Effector memory CD4-positive, alpha-beta T cell (primary cell): ENCODE measurements around the gene HSPG2.
"Not testable (repeated sequence)": the region's sequence is repeated elsewhere in the genome, so short reads cannot be mapped to it uniquely, and the experiment has no call there.

Source experiments
- DNase-seq, 3 donors: peaks; one replicate each; pipeline ENCODE4 v3.0.0-alpha.2; 2020
- H3K27ac ChIP-seq: 2 replicates; pipeline ENCODE4 v1.7.0; 2013; ENCODE audit warnings: mild to moderate bottlenecking, low read length, moderate library complexity; ENCODE audit not compliant: insufficient read depth, poor library complexity, severe bottlenecking
- H3K27me3 ChIP-seq: replicated peaks from 2 replicates; pipeline ENCODE4 v1.7.0; 2013; ENCODE audit warnings: mild to moderate bottlenecking, low read length; ENCODE audit not compliant: insufficient read depth, control insufficient read depth, poor library complexity, severe bottlenecking
- H3K36me3 ChIP-seq: 2 replicates; pipeline ENCODE4 v1.7.0; 2013; ENCODE audit warnings: mild to moderate bottlenecking, low read length, moderate library complexity; ENCODE audit not compliant: control insufficient read depth, insufficient read depth
- H3K4me1 ChIP-seq: 2 replicates; pipeline ENCODE4 v1.7.0; 2013; ENCODE audit warnings: low read length, mild to moderate bottlenecking; ENCODE audit not compliant: control insufficient read depth, insufficient read depth, poor library complexity, severe bottlenecking
- H3K4me3 ChIP-seq: 2 replicates; pipeline ENCODE4 v1.7.0; 2013; ENCODE audit warnings: low read length, low read depth, mild to moderate bottlenecking; ENCODE audit not compliant: insufficient read depth, poor library complexity, severe bottlenecking
- H3K9me3 ChIP-seq: 2 replicates; pipeline ENCODE4 v1.7.0; 2013; ENCODE audit warnings: mild to moderate bottlenecking, low read length, moderate library complexity; ENCODE audit not compliant: control insufficient read depth

The HSPG2 gene

DNA sequence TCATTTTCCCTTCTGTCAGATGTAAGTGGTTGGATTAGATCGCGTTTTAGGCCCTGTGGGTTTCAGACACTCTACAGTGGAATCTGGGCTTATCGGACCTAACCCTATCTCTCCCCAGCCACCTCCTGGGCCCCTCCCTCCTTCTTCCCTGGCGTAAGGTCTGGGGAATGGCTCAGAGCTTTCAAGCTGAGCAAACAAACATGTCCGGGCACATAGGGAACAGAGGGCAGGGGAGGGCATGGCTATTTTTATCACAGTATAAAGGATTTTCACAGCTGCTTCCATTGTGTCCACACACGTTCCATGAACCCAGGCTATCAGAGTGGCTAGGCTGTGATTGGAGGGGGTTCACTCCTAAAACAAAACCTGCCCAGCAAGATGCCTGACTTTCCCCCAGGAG lies 37.6 kb upstream of the HSPG2 start:
- not testable (repeated sequence) for H3K4me1 ChIP-seq, H3K27ac ChIP-seq, DNase-seq, H3K9me3 ChIP-seq, H3K4me3 ChIP-seq, H3K36me3 ChIP-seq, H3K27me3 ChIP-seq

- not testable (repeated sequence) for H3K27me3 ChIP-seq
Observed at GRCh38 chr1:21973948-21974347, 36.8 kb upstream of the HSPG2 start.

GRCh38 chr1:21972973-21973441 lies 35.9 kb upstream of the HSPG2 start:
- not testable (repeated sequence) for H3K27me3 ChIP-seq, H3K27ac ChIP-seq, H3K4me1 ChIP-seq, H3K36me3 ChIP-seq, DNase-seq, H3K4me3 ChIP-seq, H3K9me3 ChIP-seq

More at GRCh38 chr1:21973948-21974347, 36.8 kb upstream of the HSPG2 start:
- not testable (repeated sequence) for H3K4me3 ChIP-seq, H3K4me1 ChIP-seq, H3K9me3 ChIP-seq, H3K27ac ChIP-seq, H3K36me3 ChIP-seq, DNase-seq

DNA sequence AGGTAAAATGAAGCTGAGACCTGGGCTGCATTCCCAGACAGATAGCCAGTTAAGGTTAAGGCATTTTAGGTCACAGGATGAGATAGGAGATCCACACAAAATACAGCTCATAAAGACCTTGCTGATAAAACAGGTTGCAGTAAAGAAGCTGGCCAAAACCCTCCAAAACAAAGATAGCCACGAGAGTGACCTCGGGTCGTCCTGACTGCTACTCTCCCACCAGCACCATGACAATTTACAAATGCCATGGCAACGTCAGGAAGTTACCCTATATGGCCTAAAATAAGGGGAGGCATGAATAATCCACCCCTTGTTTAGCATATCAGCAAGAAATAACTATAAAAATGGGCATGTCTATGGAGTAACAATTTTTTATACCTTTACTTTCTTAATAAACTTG lies 33.4 kb upstream of the HSPG2 start:
- not testable (repeated sequence) for H3K27ac ChIP-seq, H3K9me3 ChIP-seq, H3K36me3 ChIP-seq, DNase-seq, H3K27me3 ChIP-seq, H3K4me3 ChIP-seq, H3K4me1 ChIP-seq

GRCh38 chr1:21969066-21969465 lies 32.0 kb upstream of the HSPG2 start:
- H3K36me3 ChIP-seq, H3K27me3 ChIP-seq, H3K4me3 ChIP-seq, H3K4me1 ChIP-seq, H3K9me3 ChIP-seq, DNase-seq, H3K27ac ChIP-seq: not testable (repeated sequence)

GRCh38 chr1:21967216-21967615 lies 30.1 kb upstream of the HSPG2 start:
- H3K27me3 ChIP-seq, H3K9me3 ChIP-seq, H3K4me3 ChIP-seq, H3K36me3 ChIP-seq, DNase-seq, H3K27ac ChIP-seq, H3K4me1 ChIP-seq: not testable (repeated sequence)

DNA sequence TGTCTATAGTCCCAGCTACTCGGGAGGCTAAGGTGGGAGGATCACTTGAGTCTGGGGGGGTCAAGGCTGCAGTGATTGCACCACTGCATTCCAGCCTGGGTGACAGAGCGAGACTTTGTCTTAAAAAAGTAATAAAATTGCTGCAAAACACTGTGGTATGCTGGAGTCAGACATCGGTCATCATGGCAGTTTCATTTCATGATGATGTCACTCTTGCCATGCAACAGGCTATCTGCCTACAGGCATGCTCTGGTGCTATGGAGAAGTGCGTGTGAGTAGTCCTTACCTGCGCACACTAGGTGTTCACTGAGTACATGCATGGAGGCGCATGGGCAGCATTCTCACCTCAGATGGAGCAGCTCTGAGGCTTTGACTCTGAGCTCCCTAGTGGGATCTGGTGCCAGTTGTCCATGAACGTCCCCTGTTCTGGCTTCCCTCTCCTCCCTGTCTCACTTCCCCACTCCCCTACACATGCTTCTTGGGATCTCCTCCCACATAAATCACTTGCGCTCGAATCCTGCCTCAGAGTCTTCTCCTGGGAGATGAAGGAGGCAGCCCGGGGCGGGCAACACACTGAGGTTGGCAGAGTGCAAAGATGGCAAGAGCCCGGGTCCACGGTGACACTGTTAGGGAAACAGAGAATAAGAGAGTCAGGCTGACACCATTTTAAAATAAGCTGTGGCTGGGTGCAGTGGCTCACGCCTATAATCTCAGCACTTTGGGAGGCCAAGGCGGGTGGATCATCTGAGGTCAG lies 29.3 kb upstream of the HSPG2 start:
- H3K4me1 ChIP-seq, result no peaks in the 10 kb centered on the region
- DNase-seq, result no peak
- H3K9me3 ChIP-seq, result no peaks in the 10 kb centered on the region
- no peak overlapping the region for H3K4me3 ChIP-seq
- H3K36me3 ChIP-seq, result no peaks in the 10 kb centered on the region
- no peak overlapping the region for H3K27ac ChIP-seq
- H3K27me3 ChIP-seq, result no peaks in the 10 kb centered on the region

GRCh38 chr1:21963477-21964217 lies 26.5 kb upstream of the HSPG2 start:
- Histone ChIP-seq H3K27me3 (no peaks in the 10 kb centered on the region), H3K9me3 (no peaks in the 10 kb centered on the region), H3K27ac (no peak overlapping the region), H3K4me1 (no peaks in the 10 kb centered on the region), H3K36me3 (no peaks in the 10 kb centered on the region), H3K4me3 (no peak overlapping the region)
- DNase-seq, result peak; percentile 54 to 65 (median 62)

DNA sequence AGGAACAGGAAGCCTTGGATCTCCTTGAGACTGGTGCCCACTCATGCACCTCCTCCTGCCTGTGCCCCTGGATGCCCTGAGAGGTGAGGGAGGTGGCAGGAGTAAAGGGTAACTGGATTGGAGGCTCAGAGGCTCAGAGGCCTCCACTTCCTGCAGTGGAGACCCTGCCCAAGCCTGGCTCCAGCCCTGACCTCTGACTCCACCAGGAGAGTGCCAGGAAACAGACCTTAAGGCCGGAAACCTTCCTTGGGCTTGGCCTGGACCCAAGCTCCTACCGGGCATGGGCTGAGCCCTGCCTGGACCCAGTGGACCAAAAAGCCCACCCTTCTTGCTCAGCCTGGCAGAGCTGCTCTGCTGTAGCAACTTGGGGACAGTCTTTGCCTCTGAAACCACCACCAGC lies 24.7 kb upstream of the HSPG2 start:
- Histone ChIP-seq H3K27ac (no peak overlapping the region), H3K4me3 (no peak overlapping the region), H3K9me3 (no peaks in the 10 kb centered on the region), H3K4me1 (peaks cover 16% of the 10 kb centered on the region), H3K27me3 (no peaks in the 10 kb centered on the region), H3K36me3 (no peaks in the 10 kb centered on the region)
- DNase-seq, result no peak

GRCh38 chr1:21961337-21961736 lies 24.2 kb upstream of the HSPG2 start:
- H3K27me3 ChIP-seq, result no peaks in the 10 kb centered on the region
- no peak overlapping the region for H3K27ac ChIP-seq
- no peak overlapping the region for H3K4me3 ChIP-seq
- H3K36me3 ChIP-seq, result no peaks in the 10 kb centered on the region
- no peaks in the 10 kb centered on the region for H3K9me3 ChIP-seq
- DNase-seq, result no peak
- H3K4me1 ChIP-seq, result peaks cover 20% of the 10 kb centered on the region
